ENCODE results near the gene RASAL2. TPM values are rescaled to one million over a fixed set of nuclear protein-coding genes. Genes with fewer than 3 reads are reported as not detected.

Gene RASAL2
- total and polyA plus RNA-seq, 2 experiments from 2014 or later: 16.0 to 42.2 TPM

DNA sequence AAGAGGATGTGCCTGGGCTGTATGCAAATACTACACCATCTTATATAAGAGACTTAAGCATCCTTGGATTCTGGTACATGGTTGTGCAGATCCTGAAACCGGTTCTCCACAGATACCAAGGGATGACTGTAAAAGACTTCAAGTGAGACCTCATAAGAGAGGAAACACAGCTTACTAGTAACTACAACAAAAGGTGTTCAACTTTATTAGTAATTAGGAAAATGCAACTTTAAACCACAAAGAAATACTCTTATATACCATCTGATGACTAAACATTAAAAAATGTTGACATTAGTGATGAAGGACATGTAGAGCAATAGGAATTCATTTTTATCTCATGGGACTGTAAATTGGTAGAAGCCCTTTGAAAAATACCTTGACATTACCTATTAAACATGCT lies 102.7 kb downstream of the RASAL2 start:
- Mint-ChIP-seq H3K36me3 (ENCODE audit: low read depth) (peaks cover 44% of the 10 kb centered on the region), H3K9me3 (peaks cover 36% of the 10 kb centered on the region), H3K4me3 (no peak overlapping the region), H3K27ac (no peak overlapping the region), H3K27me3 (ENCODE audit: insufficient read depth, low read depth, poor library complexity) (peaks cover 4% of the 10 kb centered on the region), H3K4me1 (peaks cover 6% of the 10 kb centered on the region)
- no peak for ATAC-seq
- Histone ChIP-seq H3K27me3 (ENCODE audit: insufficient read depth) (no peaks in the 10 kb centered on the region), H3K9me2 (ENCODE audit: insufficient read depth) (0 out of 2 replicates have a peak, but pooled peaks cover 2% of the 10 kb centered on the region), H3K4me3 (no peak overlapping the region), H3F3A (replicated peaks; ENCODE audit: low read depth) (no peaks in the 10 kb centered on the region), H4K20me1 (replicated peaks; ENCODE audit: insufficient read depth) (no peaks in the 10 kb centered on the region), H3K79me2 (replicated peaks; ENCODE audit: insufficient read depth) (peaks cover 54% of the 10 kb centered on the region), H3K4me1 (ENCODE audit: insufficient read depth) (0 out of 2 replicates have a peak, but pooled peaks cover 4% of the 10 kb centered on the region), H3K27ac (ENCODE audit: low read depth) (no peak overlapping the region), H2AFZ (no peak overlapping the region), H3K36me3 (ENCODE audit: insufficient read depth) (peaks cover 10% of the 10 kb centered on the region), H3K4me2 (no peak overlapping the region)
- no peak for TF ChIP-seq STAT1 (IDR thresholded peaks at IDR 0.05; ENCODE audit: unreplicated experiment)
- no peak for TF ChIP-seq ZNF462 (CRISPR knock-in tag; IDR thresholded peaks at IDR 0.05)
- no peak for TF ChIP-seq ZNF331 (CRISPR knock-in tag; IDR thresholded peaks at IDR 0.05; ENCODE audit: low read depth)
- TF ChIP-seq, protein P1, sequence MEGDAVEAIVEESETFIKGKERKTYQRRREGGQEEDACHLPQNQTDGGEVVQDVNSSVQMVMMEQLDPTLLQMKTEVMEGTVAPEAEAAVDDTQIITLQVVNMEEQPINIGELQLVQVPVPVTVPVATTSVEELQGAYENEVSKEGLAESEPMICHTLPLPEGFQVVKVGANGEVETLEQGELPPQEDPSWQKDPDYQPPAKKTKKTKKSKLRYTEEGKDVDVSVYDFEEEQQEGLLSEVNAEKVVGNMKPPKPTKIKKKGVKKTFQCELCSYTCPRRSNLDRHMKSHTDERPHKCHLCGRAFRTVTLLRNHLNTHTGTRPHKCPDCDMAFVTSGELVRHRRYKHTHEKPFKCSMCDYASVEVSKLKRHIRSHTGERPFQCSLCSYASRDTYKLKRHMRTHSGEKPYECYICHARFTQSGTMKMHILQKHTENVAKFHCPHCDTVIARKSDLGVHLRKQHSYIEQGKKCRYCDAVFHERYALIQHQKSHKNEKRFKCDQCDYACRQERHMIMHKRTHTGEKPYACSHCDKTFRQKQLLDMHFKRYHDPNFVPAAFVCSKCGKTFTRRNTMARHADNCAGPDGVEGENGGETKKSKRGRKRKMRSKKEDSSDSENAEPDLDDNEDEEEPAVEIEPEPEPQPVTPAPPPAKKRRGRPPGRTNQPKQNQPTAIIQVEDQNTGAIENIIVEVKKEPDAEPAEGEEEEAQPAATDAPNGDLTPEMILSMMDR (conservative IDR thresholded peaks at IDR 0.05; ENCODE audit: low read depth in 2 of 2): no peak
- TF ChIP-seq JUNB (IDR thresholded peaks at IDR 0.05; ENCODE audit: unreplicated experiment): no peak
- no peak for TF ChIP-seq EZH2phosphoT487 (IDR thresholded peaks at IDR 0.05; ENCODE audit: unreplicated experiment)
- no peak for TF ChIP-seq ZNF114 (CRISPR knock-in tag; IDR thresholded peaks at IDR 0.05)
- TF ChIP-seq, protein P2, sequence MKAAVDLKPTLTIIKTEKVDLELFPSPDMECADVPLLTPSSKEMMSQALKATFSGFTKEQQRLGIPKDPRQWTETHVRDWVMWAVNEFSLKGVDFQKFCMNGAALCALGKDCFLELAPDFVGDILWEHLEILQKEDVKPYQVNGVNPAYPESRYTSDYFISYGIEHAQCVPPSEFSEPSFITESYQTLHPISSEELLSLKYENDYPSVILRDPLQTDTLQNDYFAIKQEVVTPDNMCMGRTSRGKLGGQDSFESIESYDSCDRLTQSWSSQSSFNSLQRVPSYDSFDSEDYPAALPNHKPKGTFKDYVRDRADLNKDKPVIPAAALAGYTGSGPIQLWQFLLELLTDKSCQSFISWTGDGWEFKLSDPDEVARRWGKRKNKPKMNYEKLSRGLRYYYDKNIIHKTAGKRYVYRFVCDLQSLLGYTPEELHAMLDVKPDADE (IDR thresholded peaks at IDR 0.05): no peak
- TF ChIP-seq POLR2AphosphoS5 (IDR thresholded peaks at IDR 0.05; ENCODE audit: low read depth): no peak
- no peak for TF ChIP-seq EZH2 (IDR thresholded peaks at IDR 0.05; ENCODE audit: low read depth, unreplicated experiment)
- no peak for TF ChIP-seq NANOG (IDR thresholded peaks at IDR 0.05; ENCODE audit: borderline replicate concordance)
- TF ChIP-seq, protein P3, sequence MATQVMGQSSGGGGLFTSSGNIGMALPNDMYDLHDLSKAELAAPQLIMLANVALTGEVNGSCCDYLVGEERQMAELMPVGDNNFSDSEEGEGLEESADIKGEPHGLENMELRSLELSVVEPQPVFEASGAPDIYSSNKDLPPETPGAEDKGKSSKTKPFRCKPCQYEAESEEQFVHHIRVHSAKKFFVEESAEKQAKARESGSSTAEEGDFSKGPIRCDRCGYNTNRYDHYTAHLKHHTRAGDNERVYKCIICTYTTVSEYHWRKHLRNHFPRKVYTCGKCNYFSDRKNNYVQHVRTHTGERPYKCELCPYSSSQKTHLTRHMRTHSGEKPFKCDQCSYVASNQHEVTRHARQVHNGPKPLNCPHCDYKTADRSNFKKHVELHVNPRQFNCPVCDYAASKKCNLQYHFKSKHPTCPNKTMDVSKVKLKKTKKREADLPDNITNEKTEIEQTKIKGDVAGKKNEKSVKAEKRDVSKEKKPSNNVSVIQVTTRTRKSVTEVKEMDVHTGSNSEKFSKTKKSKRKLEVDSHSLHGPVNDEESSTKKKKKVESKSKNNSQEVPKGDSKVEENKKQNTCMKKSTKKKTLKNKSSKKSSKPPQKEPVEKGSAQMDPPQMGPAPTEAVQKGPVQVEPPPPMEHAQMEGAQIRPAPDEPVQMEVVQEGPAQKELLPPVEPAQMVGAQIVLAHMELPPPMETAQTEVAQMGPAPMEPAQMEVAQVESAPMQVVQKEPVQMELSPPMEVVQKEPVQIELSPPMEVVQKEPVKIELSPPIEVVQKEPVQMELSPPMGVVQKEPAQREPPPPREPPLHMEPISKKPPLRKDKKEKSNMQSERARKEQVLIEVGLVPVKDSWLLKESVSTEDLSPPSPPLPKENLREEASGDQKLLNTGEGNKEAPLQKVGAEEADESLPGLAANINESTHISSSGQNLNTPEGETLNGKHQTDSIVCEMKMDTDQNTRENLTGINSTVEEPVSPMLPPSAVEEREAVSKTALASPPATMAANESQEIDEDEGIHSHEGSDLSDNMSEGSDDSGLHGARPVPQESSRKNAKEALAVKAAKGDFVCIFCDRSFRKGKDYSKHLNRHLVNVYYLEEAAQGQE (IDR thresholded peaks at IDR 0.05; ENCODE audit: unreplicated experiment): no peak
- TF ChIP-seq CREB1 (CRISPR knock-in tag; IDR thresholded peaks at IDR 0.05; ENCODE audit: low read depth): no peak
- no peak for DNase-seq (ENCODE audit: low spot score)

Measured in GM23338 (cell line).